Aorta (tissue), 5 donors: ENCODE data around the gene NUTF2. TPM values are rescaled to one million over a fixed set of nuclear protein-coding genes. Genes with fewer than 3 reads are reported as not detected.

Source experiments
- ATAC-seq: fragments of 200-7000 bp; cut with Tn5 transposase; one replicate; pipeline ENCODE4 v1.9.1; 2022; ENCODE audit warnings: moderate library complexity; ENCODE audit not compliant: low FRiP score
- DNase-seq, 2 donors: peaks; one replicate each; pipeline ENCODE4 v3.0.0-alpha.2; 2020
- H3K27ac ChIP-seq, 2 donors: one replicate each; pipeline ENCODE4 v1.5.1; 2013; ENCODE audit warnings: low read length in 2 of 2, mild to moderate bottlenecking in 2 of 2, moderate library complexity in 2 of 2, control low read depth in 1 of 2, inconsistent platforms in 1 of 2, low read depth in 1 of 2
- H3K27me3 ChIP-seq, 2 donors: one replicate each; pipeline ENCODE4 v1.6.1; 2013; ENCODE audit warnings: control low read depth in 1 of 2, low read length in 1 of 2, mild to moderate bottlenecking in 1 of 2, moderate library complexity in 1 of 2; ENCODE audit not compliant: insufficient read depth in 2 of 2, control insufficient read depth in 1 of 2
- H3K36me3 ChIP-seq, 2 donors: one replicate each; pipeline ENCODE4 v1.6.1; 2013; ENCODE audit warnings: control low read depth in 1 of 2, low read length in 1 of 2, mild to moderate bottlenecking in 1 of 2; ENCODE audit not compliant: insufficient read depth in 2 of 2, control insufficient read depth in 1 of 2
- H3K4me1 ChIP-seq, 2 donors: one replicate each; pipeline ENCODE4 v1.6.1; 2013; ENCODE audit warnings: low read length in 2 of 2, control low read depth in 1 of 2, mild to moderate bottlenecking in 1 of 2, moderate library complexity in 1 of 2; ENCODE audit not compliant: insufficient read depth in 2 of 2, control insufficient read depth in 1 of 2
- H3K4me3 ChIP-seq, 2 donors: one replicate each; pipeline ENCODE4 v1.5.1; 2013; ENCODE audit warnings: low read length in 2 of 2, control low read depth in 1 of 2, mild to moderate bottlenecking in 1 of 2
- H3K9me3 ChIP-seq: one replicate; pipeline ENCODE4 v1.6.1; 2013; ENCODE audit warnings: mild to moderate bottlenecking, low read length; ENCODE audit not compliant: control insufficient read depth
- WGBS, 2 donors: extraction: QIAGEN DNeasy Blood & Tissue Kit; methylation state at CpG; one replicate each; pipeline ENCODE4 v1.1.7; 2013; 5-methylcytosine and 5-hydroxymethylcytosine counted together
- intact Hi-C, 2 donors: fragments of 100-400 bp; cut with DNase I; formaldehyde crosslinking; loops; one replicate each; pipeline versions ENCODE4 v1.14.2 to v1.15.0; 2022
- polyA plus RNA-seq, 2 donors: library from polyadenylated mRNA; stranded (reverse); fragments of 200-250 nt; gene quantifications; one replicate each; pipeline ENCODE4 v1.2.3, GENCODE V29; 2013
- total RNA-seq, 2 donors: library from RNA; stranded (reverse); fragmentation: NEBNext Ultra II Directional; extraction: Animal tissue kit (Norgen Biotek cat#: 25700); gene quantifications; one replicate each; pipeline ENCODE4 v1.2.1, GENCODE V29; 2021
- donor health status: healthy with polysubstance abuse.
- donor health status: Bipolar disorder and iron deficiency.
- donor health status: DM: no; HTN: no; CAD: no.
- donor health status: DM: no; HTN: no; CAD: no.
- donor health status: DM: yes; HTN: yes; CAD: no.

NUTF2 gene
- total and polyA plus RNA-seq, 4 donors, result 80.7 to 130 (median 91.8) TPM

GRCh38 chr16:67806428-67807147, 40.1 kb upstream of the NUTF2 start, which contains the start of the genes RANBP10 and TSNAXIP1:
TSS of gene RANBP10 (minus strand) at chr16:67806560. CDS start at chr16:67806536, 24 bp downstream.
TSS of gene TSNAXIP1 (plus strand) at chr16:67806889. CDS start at chr16:67807150, 261 bp downstream.
- no peaks in the 10 kb centered on the region for H3K9me3 ChIP-seq
- DNase-seq (peak; percentile 98 to 99), ATAC-seq (peak; percentile 98)
- peak within 1 kb of the TSS in 1 of 2 donors; percentile 21 for H3K27ac ChIP-seq
- no peaks in the 10 kb centered on the region for H3K36me3 ChIP-seq
- H3K27me3 ChIP-seq, result no peaks in the 10 kb centered on the region
- WGBS, 2 donors, result 0 to 1% methylated on average over 49 to 54 of the region's 54 CpGs
- peak within 1 kb of the TSS; percentile 49 to 87 for H3K4me3 ChIP-seq
- no peaks in the 10 kb centered on the region for H3K4me1 ChIP-seq
- intact Hi-C loops, result loop anchor here in 1 of 2 donors (5.0 kb wide), 1 partner anchor 36 kb away; the partner anchor contains the start of gene THAP11

- DNase-seq, result no peak
- no peaks in the 10 kb centered on the region for H3K9me3 ChIP-seq
- H3K27me3 ChIP-seq, result no peaks in the 10 kb centered on the region
- intact Hi-C loops, result loop anchor here in 1 of 2 donors (5.0 kb wide), 1 partner anchor 35 kb away; the partner anchor contains the start of gene THAP11
- 24% methylated on average over 24 of the region's 24 CpGs for WGBS, 2 donors
- H3K4me1 ChIP-seq, result no peaks in the 10 kb centered on the region
- H3K36me3 ChIP-seq, result no peaks in the 10 kb centered on the region
- ATAC-seq, result no peak
- H3K4me3 ChIP-seq, result peak overlapping the region in 1 of 2 donors; percentile 50
- peak overlapping the region in 1 of 2 donors; percentile 20 for H3K27ac ChIP-seq
Measured at GRCh38 chr16:67807148-67807682, 39.5 kb upstream of the NUTF2 start.

DNA sequence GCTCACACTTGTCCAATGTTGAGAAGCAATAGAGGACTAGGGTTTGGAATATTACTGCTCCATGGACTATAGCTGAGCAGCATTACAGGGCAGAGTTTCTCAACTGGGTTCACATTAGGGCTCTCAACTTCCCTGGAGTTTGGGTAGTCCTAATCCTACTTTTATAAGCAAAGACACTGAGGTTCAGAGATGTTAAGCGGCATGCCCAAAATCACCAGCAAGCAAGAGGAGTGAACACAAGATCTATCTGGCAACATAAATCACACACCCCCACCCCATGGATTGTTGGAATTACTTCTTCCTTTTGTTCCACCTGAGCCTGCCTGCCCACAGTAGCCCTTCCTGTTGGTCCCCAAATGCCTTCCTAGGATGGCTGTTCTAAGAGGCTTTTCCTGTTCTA, 34.8 kb upstream of the NUTF2 start:
- Histone ChIP-seq H3K4me3 (no peak overlapping the region), H3K4me1 (no peaks in the 10 kb centered on the region), H3K9me3 (no peaks in the 10 kb centered on the region), H3K27ac (no peak overlapping the region), H3K27me3 (no peaks in the 10 kb centered on the region), H3K36me3 (no peaks in the 10 kb centered on the region)
- DNase-seq, result no peak
- ATAC-seq, result no peak
- 97 to 100% methylated on average over 1 of the region's 1 CpG for WGBS, 2 donors
- intact Hi-C loops, result no loop called here

DNA sequence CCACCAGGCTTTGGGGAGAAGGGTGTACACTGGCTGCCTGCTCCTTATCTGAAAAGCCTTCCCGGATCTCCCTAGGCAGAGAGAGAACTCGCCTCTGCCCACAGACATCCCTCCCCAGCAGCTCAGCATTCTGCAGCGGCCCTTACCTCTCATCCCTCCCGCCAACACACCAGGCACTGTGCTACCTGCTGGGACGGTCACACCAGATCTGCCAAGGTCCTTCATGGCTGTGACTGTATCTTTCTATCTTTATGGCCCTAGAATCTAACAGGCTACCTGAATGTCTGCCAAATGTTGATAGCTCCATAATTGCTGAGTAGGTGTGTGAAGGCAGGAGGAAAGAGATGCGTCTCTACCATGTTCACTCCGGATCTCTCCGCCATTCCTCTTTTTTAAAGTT, 32.2 kb upstream of the NUTF2 start:
- Histone ChIP-seq H3K9me3 (no peaks in the 10 kb centered on the region), H3K4me1 (no peaks in the 10 kb centered on the region), H3K27me3 (no peaks in the 10 kb centered on the region), H3K36me3 (no peaks in the 10 kb centered on the region), H3K27ac (no peak overlapping the region), H3K4me3 (no peak overlapping the region)
- 84 to 88% methylated on average over 8 of the region's 8 CpGs for WGBS, 2 donors
- DNase-seq (no peak), ATAC-seq (no peak)
- intact Hi-C loops, result loop anchor here in 1 of 2 donors (2.0 kb wide), 1 partner anchor 114 kb away; no protein-coding TSS in a partner anchor

GRCh38 chr16:67820608-67821259, 26.0 kb upstream of the NUTF2 start:
- no peak for DNase-seq
- intact Hi-C loops, result no loop called here
- Histone ChIP-seq H3K4me3 (no peak overlapping the region), H3K9me3 (no peaks in the 10 kb centered on the region), H3K4me1 (no peaks in the 10 kb centered on the region), H3K36me3 (no peaks in the 10 kb centered on the region), H3K27ac (no peak overlapping the region), H3K27me3 (no peaks in the 10 kb centered on the region)
- no peak for ATAC-seq
- WGBS, 2 donors, result 89 to 91% methylated on average over 11 of the region's 11 CpGs

- Histone ChIP-seq H3K27me3 (no peaks in the 10 kb centered on the region), H3K4me3 (no peak overlapping the region), H3K4me1 (no peaks in the 10 kb centered on the region), H3K27ac (no peak overlapping the region), H3K36me3 (no peaks in the 10 kb centered on the region), H3K9me3 (no peaks in the 10 kb centered on the region)
- intact Hi-C loops, result no loop called here
- WGBS, 2 donors, result 91 to 93% methylated on average over 2 of the region's 2 CpGs
- DNase-seq, result no peak
- no peak for ATAC-seq
Measured at GRCh38 chr16:67822511-67822910, 24.2 kb upstream of the NUTF2 start.

DNA sequence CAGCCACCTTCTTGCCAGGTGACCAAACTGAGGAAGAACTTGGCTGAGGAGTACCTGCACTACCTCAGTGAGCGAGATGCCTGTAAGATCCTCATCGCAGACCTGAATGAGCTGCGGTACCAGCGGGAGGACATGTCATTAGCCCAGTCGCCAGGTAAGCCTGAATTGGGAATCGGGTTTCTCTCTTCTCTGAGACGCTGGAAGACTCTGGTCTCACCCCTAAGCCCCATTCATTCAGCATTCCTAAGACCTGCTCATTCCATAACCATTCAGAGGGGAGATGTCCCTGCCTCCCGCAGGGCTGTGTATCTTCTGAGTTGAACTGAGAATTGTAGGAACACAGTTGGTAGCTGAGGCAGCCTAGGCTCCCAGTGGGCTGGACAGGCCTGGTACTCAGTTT, 21.6 kb upstream of the NUTF2 start:
- intact Hi-C loops, result no loop called here
- WGBS, 2 donors, result 82 to 87% methylated on average over 8 of the region's 8 CpGs

GRCh38 chr16:67825906-67826305, 20.8 kb upstream of the NUTF2 start:
- Histone ChIP-seq H3K4me3 (no peak overlapping the region), H3K9me3 (no peaks in the 10 kb centered on the region), H3K36me3 (peaks cover 0 to 3% of the 10 kb centered on the region in 2 donors), H3K27me3 (no peaks in the 10 kb centered on the region), H3K4me1 (no peaks in the 10 kb centered on the region), H3K27ac (no peak overlapping the region)
- no peak for ATAC-seq
- 87 to 92% methylated on average over 14 of the region's 14 CpGs for WGBS, 2 donors
- no peak for DNase-seq
- intact Hi-C loops, result no loop called here

More for the DNA sequence above, 21.6 kb upstream of the NUTF2 start:
- no peak for ATAC-seq
- Histone ChIP-seq H3K27ac (no peak overlapping the region), H3K36me3 (peaks cover 0 to 3% of the 10 kb centered on the region in 2 donors), H3K4me3 (no peak overlapping the region), H3K4me1 (no peaks in the 10 kb centered on the region), H3K27me3 (no peaks in the 10 kb centered on the region), H3K9me3 (no peaks in the 10 kb centered on the region)
- DNase-seq, result no peak
